Keratinocyte (primary cell): Measurements from ENCODE around the gene SLC4A2.

Experiments
- EZH2 ChIP-seq: IDR thresholded peaks from one replicate; pipeline ENCODE4 v1.6.1; 2012; ENCODE audit warnings: inconsistent platforms, mild to moderate bottlenecking, low read length, moderate library complexity
- TF ChIP-seq, protein P1 (sequence below), 3 experiments: IDR thresholded peaks in 1 of 3; conservative IDR thresholded peaks in 1 of 3; optimal IDR thresholded peaks in 1 of 3; 2 replicates in 2 of 3; 3 replicates in 1 of 3; pipeline versions ENCODE3 to v1.5.1; 2011; ENCODE audit warnings: low read length in 3 of 3, mild to moderate bottlenecking in 3 of 3, moderate library complexity in 2 of 3, control low read depth in 1 of 3, inconsistent platforms in 1 of 3; ENCODE audit not compliant: insufficient read depth in 2 of 3; ENCODE audit errors: extremely low read depth in 1 of 3

DNA sequence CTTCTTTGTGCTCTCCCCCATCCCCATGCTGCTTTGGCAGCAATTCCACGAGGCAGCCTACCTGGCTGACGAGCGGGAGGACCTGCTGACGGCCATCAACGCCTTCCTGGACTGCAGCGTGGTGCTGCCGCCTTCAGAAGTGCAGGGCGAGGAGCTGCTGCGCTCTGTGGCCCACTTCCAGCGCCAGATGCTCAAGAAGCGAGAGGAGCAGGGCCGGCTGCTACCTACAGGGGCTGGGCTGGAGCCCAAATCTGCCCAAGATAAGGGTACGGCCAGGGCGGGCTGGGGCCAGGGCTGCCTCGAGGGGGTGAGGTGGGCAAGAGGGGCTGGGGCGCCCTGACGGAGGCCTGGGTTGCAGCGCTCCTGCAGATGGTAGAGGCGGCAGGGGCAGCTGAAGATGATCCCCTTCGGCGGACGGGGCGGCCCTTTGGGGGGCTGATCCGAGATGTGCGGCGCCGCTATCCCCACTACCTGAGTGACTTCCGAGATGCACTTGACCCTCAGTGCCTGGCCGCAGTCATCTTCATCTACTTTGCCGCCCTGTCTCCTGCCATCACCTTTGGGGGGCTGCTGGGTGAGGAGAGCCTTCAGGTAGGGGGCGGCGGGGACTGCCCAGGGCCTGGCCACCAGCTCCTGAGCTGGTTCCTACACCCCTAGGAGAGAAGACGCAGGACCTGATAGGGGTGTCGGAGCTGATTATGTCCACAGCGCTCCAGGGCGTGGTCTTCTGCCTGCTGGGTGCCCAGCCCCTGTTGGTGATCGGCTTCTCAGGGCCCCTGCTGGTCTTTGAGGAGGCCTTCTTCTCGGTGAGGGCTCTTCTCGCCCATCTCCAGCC lies 11.9 kb downstream of the SLC4A2 start:
- TF ChIP-seq, protein P1, sequence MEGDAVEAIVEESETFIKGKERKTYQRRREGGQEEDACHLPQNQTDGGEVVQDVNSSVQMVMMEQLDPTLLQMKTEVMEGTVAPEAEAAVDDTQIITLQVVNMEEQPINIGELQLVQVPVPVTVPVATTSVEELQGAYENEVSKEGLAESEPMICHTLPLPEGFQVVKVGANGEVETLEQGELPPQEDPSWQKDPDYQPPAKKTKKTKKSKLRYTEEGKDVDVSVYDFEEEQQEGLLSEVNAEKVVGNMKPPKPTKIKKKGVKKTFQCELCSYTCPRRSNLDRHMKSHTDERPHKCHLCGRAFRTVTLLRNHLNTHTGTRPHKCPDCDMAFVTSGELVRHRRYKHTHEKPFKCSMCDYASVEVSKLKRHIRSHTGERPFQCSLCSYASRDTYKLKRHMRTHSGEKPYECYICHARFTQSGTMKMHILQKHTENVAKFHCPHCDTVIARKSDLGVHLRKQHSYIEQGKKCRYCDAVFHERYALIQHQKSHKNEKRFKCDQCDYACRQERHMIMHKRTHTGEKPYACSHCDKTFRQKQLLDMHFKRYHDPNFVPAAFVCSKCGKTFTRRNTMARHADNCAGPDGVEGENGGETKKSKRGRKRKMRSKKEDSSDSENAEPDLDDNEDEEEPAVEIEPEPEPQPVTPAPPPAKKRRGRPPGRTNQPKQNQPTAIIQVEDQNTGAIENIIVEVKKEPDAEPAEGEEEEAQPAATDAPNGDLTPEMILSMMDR (optimal IDR thresholded peaks at IDR 0.05 in 1 of 3, IDR thresholded peaks at IDR 0.05 in 1 of 3, conservative IDR thresholded peaks at IDR 0.05 in 1 of 3; ENCODE audit: extremely low read depth in 1 of 3, insufficient read depth in 2 of 3, low read length in 3 of 3) = no peak
- no peak for TF ChIP-seq EZH2
